ENCODE data around the gene LDB3. TPM values are rescaled to one million over a fixed set of nuclear protein-coding genes. Genes with fewer than 3 reads are reported as not detected.

LDB3 gene
- polyA plus RNA-seq, 2 of the 4 experiments (the other 2 are of a cell fraction) = 0.13 TPM

GRCh38 chr10:86684331-86685097 is 16.2 kb downstream of the LDB3 start:
- ChIA-PET CTCF (interaction anchor here (0.7 to 2.4 kb wide), 22 partner anchors 9 to 286 kb away, joined by 3 to 12 read pairs (median 4); partner anchors contain the start of gene ADIRF), POLR2A (no interaction called here)
- no peaks in the 10 kb centered on the region for H3K4me1 ChIP-seq
- H3K4me3 ChIP-seq = no peak overlapping the region
- FAIRE-seq (no peak), ATAC-seq (peak; percentile 25 to 80; a peak in 4 of 6 replicates), DNase-seq (ENCODE audit: low read depth in 1 of 2, low spot score in 1 of 2) (no peak)
- H3K4me2 ChIP-seq = no peak overlapping the region
- no peaks in the 10 kb centered on the region for H3K9me3 ChIP-seq
- TF ChIP-seq BCL3 (IDR thresholded peaks at IDR 0.05) (no peak), RNF2 (IDR thresholded peaks at IDR 0.05; ENCODE audit: borderline replicate concordance, low read depth) (no peak), HOXB5 (CRISPR knock-in tag; IDR thresholded peaks at IDR 0.05) (no peak), RAD21 (conservative IDR thresholded peaks at IDR 0.05 in 1 of 2, IDR thresholded peaks at IDR 0.05 in 1 of 2) (peak; percentile 54 to 67), ZNF302 (CRISPR knock-in tag; IDR thresholded peaks at IDR 0.05) (no peak), HOXA7 (CRISPR knock-in tag; IDR thresholded peaks at IDR 0.05) (no peak), CBX8 (IDR thresholded peaks at IDR 0.05) (no peak), MAFK (IDR thresholded peaks at IDR 0.05; ENCODE audit: partially characterized antibody) (no peak), PBX3 (IDR thresholded peaks at IDR 0.05) (no peak), CTCF (IDR thresholded peaks at IDR 0.05) (peak; percentile 34; the same call in 2 of the 3 replicates), BHLHE40 (IDR thresholded peaks at IDR 0.05; ENCODE audit: low read depth, low read length) (no peak), SMC3 (IDR thresholded peaks at IDR 0.05) (peak; percentile 39; the same call in 2 of the 3 replicates), NR3C1 (IDR thresholded peaks at IDR 0.05) (no peak)
- 47% methylated on average over 8 of the region's 9 CpGs for WGBS (ENCODE audit: missing lambda C conversion rate)
- no peak overlapping the region for H3K27ac ChIP-seq

GRCh38 chr10:86685416-86685815 is 17.1 kb downstream of the LDB3 start:
- ATAC-seq (no peak), FAIRE-seq (no peak), DNase-seq (ENCODE audit: low read depth in 1 of 2, low spot score in 1 of 2) (no peak)
- ChIA-PET POLR2A (no interaction called here), CTCF (interaction anchor here (0.7 to 2.4 kb wide), 10 partner anchors 8 to 287 kb away, joined by 3 to 12 read pairs (median 4); partner anchors contain the start of gene ADIRF)
- Histone ChIP-seq H3K9me3 (no peaks in the 10 kb centered on the region), H3K4me1 (no peaks in the 10 kb centered on the region), H3K4me3 (no peak overlapping the region), H3K27ac (no peak overlapping the region), H3K4me2 (no peak overlapping the region)
- 71% methylated on average over 8 of the region's 9 CpGs for WGBS (ENCODE audit: missing lambda C conversion rate)
- TF ChIP-seq SMC3 (IDR thresholded peaks at IDR 0.05) (no peak), CBX2 (IDR thresholded peaks at IDR 0.05; ENCODE audit: borderline replicate concordance, low read depth) (no peak), PHF8 (IDR thresholded peaks at IDR 0.05; ENCODE audit: borderline replicate concordance, low read depth) (no peak), EHF (CRISPR knock-in tag; IDR thresholded peaks at IDR 0.05) (no peak), MYC (IDR thresholded peaks at IDR 0.05; ENCODE audit: borderline replicate concordance, low read length) (no peak), CBX8 (IDR thresholded peaks at IDR 0.05) (no peak), SREBF2 (IDR thresholded peaks at IDR 0.05) (no peak), POLR2A (IDR thresholded peaks at IDR 0.05; ENCODE audit: low read length) (no peak), ESRRA (IDR thresholded peaks at IDR 0.05; ENCODE audit: borderline replicate concordance, low read length) (no peak), FOSB (CRISPR knock-in tag; IDR thresholded peaks at IDR 0.05) (no peak), TP53 (CRISPR knock-in tag; IDR thresholded peaks at IDR 0.05) (no peak), HDAC2 (IDR thresholded peaks at IDR 0.05) (no peak), EP300 (IDR thresholded peaks at IDR 0.05) (no peak), NFE2L2 (conservative IDR thresholded peaks at IDR 0.05; ENCODE audit: low read length) (no peak), HES2 (IDR thresholded peaks at IDR 0.05) (no peak), MAFK (IDR thresholded peaks at IDR 0.05; ENCODE audit: partially characterized antibody) (no peak), USF2 (IDR thresholded peaks at IDR 0.05) (no peak)

All from A549 (cell line).